ENCODE data around the gene FAM53A.
"Not testable (repeated sequence)": the region's sequence is repeated elsewhere in the genome, so short reads cannot be mapped to it uniquely, and the experiment has no call there.

FAM53A gene

DNA sequence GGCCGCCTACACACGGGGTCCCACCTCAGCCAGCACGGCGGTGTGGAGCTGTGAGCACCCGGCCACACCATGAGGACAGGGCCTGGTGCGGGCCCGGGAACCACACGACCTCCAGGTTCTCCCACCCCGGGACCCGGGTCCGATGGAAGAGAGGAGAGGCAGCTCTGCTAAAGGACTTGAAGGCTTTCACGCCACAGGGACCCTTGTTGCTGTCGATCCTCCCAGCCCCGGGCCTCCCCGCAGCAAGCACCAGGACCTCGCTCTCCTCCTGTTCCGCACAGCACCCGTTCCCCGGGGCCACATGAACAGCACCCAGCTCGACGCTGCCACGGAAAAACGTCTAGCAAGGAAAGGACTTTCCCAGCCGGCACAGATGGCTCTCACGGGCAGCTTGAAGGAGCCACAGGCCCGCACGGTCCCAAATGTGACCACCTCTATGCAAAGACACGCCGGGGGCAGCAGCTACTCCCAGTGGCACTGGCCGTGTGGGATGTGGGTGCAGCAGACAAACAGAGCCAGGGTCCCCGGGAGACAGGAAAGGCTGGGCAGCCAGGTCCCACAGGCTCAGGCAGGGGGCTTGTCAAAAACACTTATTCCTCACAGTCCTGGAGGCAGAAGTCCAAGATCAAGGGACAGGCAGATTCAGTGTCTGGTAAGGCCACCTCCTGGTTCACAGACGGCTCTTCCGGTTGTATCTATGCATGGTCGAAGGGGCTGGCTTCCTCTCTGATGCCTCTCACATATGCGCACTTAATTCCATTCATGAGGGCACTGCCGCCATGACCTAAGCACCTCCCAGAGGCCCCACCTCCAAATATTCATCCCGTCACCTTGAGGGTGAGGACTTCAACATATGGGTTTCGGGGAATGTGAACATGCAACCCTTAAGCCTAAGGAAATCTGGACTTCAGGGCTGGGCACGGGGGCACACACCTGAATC is 24.7 kb downstream of the FAM53A start:
- DNase-seq (ENCODE audit: low read depth) = no peak

DNA sequence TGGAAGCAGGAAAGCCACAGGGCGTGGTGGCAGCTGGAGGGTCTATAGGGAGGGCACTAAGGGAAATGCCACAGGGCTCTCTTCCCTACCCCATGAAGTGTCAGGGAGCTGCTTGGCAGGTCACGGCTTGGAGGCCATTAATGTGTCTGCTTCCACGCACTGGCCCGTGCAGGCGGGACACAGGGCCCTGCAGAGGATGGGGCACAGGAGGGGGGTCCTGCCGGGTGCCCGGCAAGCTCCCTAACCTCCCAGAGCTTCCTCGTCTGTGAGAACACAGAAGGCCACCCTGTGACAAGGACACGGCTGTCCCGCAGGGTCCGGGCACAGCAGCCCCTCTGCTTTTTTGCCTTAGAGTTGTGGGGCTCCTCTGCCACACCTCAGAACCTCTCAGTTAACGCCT is 25.5 kb downstream of the FAM53A start:
- no peak for DNase-seq (ENCODE audit: low read depth)

DNA sequence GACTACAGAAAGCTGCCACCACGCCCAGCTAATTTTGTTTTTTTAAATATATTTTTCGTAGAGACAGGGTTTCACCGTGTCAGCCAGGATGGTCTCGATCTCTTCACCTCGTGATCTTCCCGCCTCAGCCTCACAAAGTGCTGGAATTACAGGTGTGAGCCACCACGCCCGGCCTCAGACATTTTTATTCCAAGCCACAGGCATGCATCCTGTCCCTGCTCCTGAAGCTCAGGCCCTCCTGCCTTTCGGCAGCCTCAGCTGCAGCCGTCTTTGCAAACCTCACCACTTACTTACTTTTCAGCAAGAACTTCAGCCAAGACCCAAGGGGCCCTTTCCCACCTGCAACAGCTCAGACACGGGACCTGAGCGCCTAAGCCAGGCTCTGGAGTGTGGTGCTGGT is 26.0 kb downstream of the FAM53A start:
- DNase-seq (ENCODE audit: low read depth) = no peak

DNA sequence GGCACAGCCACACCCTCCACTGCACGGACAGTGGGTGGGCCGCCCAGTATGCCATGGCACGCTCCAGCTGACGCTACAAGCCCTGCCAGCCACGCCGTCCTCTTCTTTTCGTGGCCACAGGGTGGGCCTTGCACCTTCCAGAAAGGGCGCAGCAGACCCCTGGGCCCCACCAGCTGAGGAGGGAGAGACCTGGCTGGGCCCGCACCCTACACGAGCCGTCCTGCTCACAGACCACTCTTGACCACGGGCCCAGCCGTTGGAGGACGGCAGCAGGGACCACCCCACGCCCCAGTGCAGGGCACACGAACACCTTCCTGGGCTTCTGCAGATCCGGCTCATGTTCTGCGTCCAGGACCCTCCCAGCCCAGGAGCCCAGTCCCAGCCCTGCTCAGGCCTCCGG is 27.1 kb downstream of the FAM53A start:
- DNase-seq (ENCODE audit: low read depth) = no peak

DNA sequence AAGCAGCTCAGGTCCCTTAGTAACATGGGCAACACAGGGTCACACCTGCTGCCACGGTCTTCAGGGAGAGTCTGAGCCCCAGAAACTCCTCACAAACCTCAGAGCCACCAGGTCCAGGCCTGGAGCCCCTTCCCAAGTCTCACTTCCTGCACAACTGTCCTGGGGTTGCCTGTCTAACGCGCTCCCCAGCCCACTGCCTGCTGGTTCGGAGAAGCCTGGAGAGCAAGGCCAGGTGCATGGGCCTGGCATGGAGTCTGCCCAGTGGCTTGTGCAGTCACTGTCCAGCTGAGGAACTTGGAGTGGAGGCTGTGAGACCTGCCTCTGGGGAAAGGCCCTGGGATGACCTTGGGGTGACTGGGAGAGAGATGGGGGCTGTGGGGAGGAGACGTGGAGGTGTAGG is 28.0 kb downstream of the FAM53A start:
- DNase-seq (ENCODE audit: low read depth) = no peak

DNA sequence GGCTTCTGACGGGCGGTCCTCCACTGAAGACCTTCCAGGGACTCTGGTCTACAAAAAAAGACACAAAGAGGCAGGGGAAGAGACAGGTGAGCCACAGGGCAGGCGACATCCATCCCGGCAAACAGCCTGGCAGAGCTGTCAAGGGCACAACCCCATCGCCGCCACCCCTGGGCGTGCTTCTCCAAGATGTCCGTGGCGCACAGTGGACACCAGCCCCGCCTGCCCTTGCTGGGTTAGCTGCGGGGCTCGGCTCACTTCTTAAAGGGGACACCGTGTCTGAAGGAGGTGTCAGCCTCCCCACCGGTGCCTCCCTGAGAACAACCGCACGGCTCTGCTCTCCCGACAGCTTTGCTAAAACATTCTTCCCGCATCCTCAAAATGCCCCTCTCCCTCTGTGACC is 28.4 kb downstream of the FAM53A start:
- DNase-seq (ENCODE audit: low read depth) = no peak

DNA sequence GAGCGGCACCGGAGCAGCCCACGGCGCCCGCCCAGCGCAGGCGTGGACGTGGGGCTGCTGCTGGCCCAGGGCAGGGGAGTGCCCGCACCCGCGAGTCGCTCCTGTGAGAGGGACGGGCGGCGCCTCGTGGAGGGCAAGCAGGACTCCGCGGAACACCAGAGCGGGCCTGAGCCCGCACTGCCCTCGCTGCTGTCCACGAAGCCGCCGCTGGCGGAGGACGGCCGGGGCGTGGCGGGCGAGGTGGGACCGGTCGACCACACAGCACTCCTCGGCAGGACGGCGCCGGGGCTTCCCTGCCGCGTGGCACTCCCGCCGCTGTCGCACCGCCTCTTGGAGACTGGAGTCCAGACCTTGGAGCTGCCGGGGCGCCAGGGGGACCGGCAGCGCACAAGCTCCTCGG is 29.0 kb downstream of the FAM53A start:
- DNase-seq (ENCODE audit: low read depth) = no peak

DNA sequence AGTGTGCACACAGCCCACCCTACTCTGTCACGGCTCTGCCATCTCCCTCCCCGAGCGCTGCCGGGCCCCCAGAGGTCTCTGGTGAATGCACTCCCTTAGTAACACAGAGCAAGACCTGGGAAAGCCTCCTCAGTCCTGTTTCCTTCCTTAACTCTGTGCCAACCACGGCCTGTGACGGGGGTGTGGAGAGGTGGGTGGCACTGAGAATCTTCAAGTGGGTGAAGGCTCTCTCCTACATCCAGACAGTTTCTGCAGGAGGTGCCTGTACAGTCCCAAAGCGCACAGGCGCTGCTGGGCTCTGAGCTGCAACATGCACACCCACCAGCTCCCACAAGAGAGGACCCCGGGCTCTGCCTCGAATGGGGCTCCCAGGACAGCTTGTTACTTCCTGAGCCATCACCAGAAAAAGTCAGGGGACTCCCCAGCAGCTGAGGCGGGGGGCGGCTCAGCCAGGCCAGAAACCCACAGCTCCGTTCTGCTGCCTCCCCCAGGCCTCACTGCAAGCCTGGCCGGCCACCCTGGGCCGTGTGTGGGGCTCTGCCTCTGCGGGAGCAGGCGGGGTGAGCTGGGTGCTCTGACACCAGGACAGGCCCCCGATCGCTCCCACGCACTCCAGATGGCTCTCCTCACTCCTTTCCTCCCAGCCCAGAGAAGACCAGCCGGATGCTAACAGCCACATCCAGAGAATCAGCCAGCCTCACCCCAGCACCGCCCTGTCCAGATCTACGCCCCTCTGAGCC is 29.7 kb downstream of the FAM53A start:
- DNase-seq (ENCODE audit: low read depth) = no peak

DNA sequence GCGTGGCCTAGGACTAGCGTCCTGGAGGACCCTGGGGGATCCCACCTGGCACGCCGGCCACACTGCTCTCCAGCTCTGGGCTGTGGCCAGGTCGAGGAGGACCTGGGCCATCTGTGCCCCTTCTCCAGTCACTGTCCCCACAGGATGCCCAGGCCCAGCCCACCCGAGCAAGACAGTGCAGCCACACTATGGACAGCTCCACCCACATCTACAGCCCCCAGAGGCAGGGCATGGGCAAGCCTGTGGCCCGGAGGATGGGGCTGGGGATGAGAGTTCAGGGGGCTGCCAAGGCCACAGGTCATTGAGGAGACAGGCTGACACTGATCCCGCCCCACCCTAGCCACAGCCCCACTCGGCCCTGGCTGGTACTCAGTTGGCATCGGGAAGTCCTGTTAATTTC is 30.3 kb downstream of the FAM53A start:
- no peak for DNase-seq (ENCODE audit: low read depth)

DNA sequence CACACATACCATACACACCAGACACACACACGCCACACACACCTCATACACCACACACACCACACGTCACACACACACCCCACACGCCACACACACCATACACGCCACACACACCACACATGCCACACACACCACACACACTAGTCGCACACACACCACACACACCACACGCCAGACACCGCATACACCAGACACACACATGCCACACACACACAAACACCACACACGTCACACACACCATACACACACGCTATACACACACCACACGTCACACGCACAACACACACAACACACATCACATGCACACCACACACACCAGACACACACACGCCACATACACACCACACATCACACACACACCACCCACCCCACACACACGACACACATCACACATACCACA is 32.0 kb downstream of the FAM53A start:
- no peak for DNase-seq (ENCODE audit: low read depth)

DNA sequence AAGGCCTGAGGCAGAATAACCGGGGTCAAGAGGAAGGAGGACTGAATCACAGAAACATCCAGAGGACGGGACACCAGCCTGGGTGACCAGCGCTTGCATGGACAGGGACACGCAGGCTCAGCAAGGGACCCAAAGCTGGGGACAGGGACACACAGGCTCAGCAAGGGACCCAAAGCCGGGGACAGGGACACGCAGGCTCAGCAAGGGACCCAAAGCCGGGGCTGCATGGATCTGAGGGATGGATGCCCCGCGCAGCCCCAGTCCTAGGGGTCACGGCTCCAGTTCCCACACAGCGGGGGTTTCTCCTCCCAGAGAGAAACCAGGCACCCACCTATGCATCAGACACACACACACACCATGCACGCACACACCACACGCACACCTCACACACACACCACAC is 32.5 kb downstream of the FAM53A start:
- no peak for DNase-seq (ENCODE audit: low read depth)

DNA sequence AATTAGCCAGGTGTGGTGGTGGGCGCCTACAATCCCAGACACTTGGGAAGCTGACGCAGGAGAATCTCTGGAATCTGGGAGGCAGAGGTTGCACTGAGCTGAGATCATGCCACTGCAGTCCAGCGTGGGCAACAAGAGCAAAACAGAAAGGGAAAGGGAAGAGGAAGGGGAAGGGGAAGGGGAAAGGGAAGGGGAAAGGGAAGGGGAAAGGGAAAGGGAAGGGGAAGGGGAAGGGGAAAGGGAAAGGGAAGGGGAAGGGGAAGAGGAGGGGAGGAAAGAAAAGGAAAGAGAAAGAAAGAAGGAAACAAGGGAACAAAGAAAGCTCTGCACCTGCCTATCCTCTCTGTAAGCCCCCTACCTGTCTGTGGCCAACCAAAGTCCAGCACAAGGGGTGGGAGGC is 35.2 kb downstream of the FAM53A start:
- no peak for DNase-seq (ENCODE audit: low read depth)

DNA sequence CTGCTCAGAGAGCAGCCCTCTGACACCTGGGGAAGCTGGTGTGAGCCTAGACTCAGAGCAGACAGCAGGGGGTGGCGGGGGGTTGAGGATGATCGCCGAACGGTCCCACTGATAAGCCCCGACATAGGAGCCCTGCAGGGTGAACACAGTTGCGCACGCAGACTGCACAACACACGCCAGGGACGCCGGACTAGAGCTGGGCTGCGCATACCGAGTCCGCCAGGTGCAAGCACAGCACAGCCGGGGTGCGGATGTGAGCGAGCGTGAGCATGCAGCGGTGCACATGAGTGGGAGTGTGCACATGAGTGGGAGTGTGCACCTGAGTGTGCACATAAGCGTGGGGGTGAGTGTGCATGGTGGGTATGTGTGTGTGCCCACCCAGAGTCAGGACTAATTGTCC is 36.7 kb downstream of the FAM53A start:
- no peak for DNase-seq (ENCODE audit: low read depth)

DNA sequence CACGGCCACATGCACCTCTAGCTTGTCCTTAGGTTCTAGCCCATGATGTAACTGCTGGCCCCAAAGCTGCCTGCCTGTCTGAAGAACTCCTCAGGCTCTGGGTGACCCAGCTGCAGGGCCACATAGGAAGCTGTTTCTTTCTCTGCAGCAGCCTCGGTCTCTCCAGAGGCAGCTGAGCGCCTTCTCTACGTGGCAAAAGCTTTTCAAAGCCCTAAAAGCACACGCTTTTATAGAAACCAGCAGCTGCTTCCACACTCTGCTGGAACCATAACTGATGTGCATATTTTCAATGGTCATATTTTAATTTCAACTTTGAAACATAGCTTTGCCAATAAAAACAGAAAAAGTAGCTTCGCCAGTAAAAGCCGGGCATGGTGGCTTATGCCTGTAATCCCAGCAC is 37.4 kb downstream of the FAM53A start:
- no peak for DNase-seq (ENCODE audit: low read depth)

DNA sequence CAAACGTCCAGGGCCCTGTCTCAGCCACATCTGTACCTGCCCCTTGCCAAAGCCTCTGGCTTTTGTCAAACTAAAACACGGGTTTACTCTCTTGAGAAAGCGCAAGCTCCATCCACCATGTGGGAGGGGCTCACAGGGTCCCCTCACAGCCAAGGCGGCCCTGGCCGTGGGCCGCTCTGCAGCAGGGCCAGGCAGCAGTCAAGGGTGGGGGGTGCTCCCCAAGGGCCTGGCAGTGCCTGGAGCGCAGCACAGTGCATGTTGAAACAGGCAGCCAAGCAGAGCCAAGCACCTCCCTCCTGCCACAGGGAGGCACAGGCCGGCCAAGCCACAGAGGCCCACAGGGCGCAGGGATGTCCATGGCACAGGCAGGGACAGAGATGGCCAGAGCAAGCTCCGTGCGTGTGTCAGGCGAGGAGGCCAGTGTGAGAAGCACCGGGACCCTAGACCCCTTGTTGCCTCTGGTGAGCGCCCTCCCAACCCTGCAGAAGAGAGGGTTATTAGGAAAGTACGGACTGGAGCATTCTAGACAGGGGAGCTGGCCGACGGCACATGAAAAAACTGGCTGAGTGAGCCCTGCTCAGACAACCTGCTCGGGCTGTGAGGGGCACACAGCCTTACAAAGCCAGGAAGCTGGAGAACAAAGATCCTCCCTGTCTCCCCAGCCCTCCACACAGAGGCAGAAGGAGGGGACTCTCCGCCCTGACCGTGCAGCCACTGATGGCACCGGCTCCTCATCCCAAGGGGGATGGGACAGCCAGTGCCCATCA is 39.0 kb downstream of the FAM53A start:
- DNase-seq (ENCODE audit: low read depth) = no peak

DNA sequence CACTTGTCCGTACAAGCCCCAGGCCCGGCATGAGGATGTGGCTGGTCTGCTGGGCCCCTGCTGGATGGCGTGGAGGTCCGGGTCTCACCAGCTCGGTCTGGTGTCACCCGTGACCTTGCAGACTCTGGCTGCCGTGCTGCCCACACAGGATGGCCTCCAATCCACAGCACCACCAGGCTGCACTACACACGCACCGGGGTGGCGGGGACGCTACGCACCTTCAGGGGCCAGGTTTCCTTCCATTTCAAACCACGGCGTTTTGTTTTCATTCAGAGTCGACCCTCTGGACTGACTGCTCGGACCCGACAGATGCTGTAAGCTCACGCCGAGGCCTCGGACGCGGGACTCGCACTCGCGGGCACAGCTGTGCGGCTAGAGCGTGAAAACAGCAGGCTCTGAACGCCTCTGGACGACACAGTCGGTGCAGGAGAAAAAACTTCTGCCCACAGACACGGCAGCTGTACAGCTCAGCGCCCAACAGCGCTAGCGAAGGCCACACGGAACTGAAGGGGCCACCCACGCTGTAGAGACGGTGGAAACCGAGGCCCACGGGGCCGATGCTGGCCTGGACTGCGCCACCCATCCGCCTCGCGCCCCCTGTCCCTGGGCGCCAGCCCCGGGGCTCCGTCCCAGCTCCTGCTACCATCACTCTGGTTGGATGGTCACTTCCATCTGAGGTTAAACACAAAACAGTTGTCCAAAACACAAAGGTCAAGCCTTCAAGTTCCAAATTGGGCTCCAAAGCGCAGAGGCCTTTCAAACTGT is 40.0 kb downstream of the FAM53A start:
- DNase-seq (ENCODE audit: low read depth) = no peak

DNA sequence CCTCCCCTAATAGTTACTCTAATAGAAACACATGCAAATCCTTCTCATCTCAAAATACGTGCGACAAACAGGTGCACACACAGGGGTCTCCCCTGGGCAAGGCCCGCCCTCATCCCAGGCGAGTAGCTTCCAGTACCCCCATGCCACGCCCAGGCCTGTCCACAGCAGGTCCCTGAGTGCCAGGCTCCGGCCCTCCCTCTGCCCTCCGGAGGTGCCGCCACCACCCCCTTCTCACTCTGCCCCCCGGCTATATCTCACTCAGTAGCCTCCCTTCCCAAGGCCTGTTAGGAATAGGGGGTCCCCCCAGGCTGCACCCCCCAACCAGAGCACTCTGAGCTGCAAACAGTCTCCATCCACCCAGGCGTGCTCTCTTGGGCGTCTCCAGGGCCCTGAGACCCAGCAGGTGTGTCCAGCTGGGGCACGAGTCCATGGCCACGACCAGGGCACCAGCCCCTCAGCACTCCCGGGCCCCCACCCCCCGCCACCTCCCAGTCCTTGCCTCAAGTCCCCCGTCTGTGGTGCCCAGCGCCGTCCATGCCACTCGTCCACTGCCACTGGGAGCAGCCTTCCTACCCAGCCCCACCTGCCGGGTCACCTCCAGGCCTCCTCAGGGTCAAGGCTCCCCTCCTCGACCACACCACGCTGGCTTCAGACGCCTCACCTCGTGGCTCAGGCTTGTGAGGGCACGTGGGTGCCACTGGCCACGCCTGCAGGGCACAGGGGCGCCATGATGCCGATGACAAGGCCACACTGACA is 41.7 kb downstream of the FAM53A start:
- DNase-seq (ENCODE audit: low read depth) = no peak

DNA sequence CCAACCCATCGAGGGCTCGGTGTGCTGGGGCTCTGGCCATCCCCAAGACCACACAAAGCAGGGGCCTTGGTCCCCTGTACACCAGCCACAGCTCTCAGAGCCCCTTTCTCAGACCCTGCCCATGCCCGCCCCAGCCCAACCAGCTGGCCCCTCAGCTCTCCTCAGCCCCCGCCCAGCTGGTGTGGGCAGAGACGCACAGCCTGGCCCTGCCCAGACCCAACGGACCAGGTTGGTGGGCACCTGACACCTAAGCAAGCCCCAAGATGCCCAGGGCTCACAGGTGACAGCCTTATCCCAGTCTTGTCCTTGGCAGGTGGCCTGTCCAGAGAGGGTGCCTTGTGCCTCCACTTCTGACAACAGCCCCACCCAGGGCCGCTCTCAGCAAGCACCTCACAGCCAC is 42.4 kb downstream of the FAM53A start:
- no peak for DNase-seq (ENCODE audit: low read depth)

DNA sequence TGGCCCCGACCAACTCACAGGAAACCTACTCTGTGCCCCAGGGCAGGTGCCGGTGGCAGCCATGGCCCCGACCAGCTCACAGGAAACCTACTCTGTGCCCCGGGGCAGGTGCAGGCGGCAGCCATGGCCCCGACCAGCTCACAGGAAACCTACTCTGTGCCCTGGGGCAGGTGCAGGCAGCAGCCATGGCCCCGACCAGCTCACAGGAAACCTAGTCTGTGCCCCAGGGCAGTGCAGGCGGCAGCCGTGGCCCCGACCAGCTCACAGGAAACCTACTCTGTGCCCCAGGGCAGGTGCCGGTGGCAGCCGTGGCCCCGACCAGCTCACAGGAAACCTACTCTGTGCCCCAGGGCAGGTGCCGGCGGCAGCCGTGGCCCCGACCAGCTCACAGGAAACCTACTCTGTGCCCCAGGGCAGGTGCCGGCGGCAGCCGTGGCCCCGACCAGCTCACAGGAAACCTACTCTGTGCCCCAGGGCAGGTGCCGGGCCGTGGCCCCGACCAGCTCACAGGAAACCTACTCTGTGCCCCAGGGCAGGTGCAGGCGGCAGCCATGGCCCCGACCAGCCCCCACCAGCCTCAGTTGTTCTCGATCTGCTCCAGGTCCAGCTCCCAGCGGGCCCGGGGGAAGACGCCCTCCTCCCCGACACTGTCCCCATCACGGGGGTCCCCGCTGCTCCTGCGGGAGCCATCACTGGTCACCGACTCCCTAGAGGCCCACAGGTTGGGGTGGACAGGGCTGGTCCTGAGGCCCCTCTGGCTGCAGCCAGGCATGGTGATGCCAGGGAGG is 43.2 kb downstream of the FAM53A start:
- DNase-seq (ENCODE audit: low read depth) = not testable (repeated sequence)

DNA sequence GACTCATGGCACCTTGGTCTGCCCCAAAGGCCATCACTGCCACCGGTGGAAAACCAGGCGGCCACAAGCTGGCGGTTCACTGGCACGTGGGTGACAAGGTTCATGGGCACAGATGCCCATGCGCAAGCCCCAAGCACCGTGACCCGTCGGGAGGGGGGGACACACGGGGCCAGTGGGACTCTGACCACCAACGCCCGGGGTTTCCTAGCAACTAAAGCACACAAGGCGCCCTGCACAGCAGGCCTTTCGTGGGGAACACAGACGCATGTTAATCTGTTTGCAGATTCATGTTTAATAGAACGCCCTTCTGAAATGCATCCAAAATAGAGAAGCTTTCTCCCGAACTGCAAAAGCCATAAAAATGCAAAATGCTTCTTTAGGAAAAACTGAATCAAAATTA is 43.9 kb downstream of the FAM53A start:
- no peak for DNase-seq (ENCODE audit: low read depth)

Measured in activated gamma-delta T cell treated with anti-CD3 and anti-CD28 coated beads, Interleukin-2, amount 50 U/mL, for 16 hours (primary cell).